ENCODE results near the gene SNX18.

DNA sequence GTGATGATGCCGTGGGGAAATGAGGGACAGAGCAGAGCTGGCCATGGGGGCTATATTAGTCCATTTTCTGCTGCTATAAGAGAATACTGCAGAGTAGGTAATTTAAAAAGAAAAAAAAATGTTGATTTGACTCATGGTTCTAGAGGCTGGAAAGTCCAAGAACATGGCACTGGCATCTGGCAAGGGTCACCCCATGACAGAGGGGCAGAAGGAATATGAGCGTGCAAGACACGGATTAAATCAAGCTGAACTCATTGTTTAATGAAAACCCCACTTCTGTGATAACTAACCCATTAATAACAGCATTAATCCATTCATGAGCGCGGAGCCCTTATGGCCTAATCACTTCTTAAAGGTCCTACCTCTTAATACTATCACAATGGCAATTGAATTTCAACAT is 68.8 kb downstream of the SNX18 start:
- TF ChIP-seq, protein P1, sequence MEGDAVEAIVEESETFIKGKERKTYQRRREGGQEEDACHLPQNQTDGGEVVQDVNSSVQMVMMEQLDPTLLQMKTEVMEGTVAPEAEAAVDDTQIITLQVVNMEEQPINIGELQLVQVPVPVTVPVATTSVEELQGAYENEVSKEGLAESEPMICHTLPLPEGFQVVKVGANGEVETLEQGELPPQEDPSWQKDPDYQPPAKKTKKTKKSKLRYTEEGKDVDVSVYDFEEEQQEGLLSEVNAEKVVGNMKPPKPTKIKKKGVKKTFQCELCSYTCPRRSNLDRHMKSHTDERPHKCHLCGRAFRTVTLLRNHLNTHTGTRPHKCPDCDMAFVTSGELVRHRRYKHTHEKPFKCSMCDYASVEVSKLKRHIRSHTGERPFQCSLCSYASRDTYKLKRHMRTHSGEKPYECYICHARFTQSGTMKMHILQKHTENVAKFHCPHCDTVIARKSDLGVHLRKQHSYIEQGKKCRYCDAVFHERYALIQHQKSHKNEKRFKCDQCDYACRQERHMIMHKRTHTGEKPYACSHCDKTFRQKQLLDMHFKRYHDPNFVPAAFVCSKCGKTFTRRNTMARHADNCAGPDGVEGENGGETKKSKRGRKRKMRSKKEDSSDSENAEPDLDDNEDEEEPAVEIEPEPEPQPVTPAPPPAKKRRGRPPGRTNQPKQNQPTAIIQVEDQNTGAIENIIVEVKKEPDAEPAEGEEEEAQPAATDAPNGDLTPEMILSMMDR (conservative IDR thresholded peaks at IDR 0.05; ENCODE audit: low read length) = no peak
- no peak for TF ChIP-seq EZH2phosphoT487 (IDR thresholded peaks at IDR 0.05; ENCODE audit: borderline replicate concordance, low read depth, low read length)
